Right cardiac atrium (tissue), 5 donors: ENCODE data around the gene CDRT4. TPM values are rescaled to one million over a fixed set of nuclear protein-coding genes. Genes with fewer than 3 reads are reported as not detected.
A peak's percentile ranks its signal among the peaks of the same experiment; 100 is the strongest.

Source experiments
- ATAC-seq, 2 donors: fragments of 200-7000 bp; cut with Tn5 transposase; one replicate each; pipeline versions ENCODE4 v1.8.0 to v1.9.1; 2020; ENCODE audit warnings: moderate library complexity in 2 of 2, mild to moderate bottlenecking in 1 of 2
- DNase-seq, 3 donors: peaks; one replicate each; pipeline ENCODE4 v3.0.0-alpha.2; 2020
- H3K27ac ChIP-seq: one replicate; pipeline ENCODE4 v1.5.1; 2013; ENCODE audit warnings: mild to moderate bottlenecking, low read length, control low read depth, moderate library complexity
- H3K27me3 ChIP-seq: one replicate; pipeline ENCODE4 v1.6.1; 2013; ENCODE audit not compliant: control insufficient read depth, insufficient read depth
- H3K4me1 ChIP-seq: one replicate; pipeline ENCODE4 v1.6.1; 2013; ENCODE audit warnings: low read length; ENCODE audit not compliant: control insufficient read depth, insufficient read depth
- H3K4me3 ChIP-seq: one replicate; pipeline ENCODE4 v1.5.1; 2013; ENCODE audit warnings: low read length, control low read depth
- H3K9me3 ChIP-seq: one replicate; pipeline ENCODE4 v1.6.1; 2013; ENCODE audit warnings: low read length; ENCODE audit not compliant: control insufficient read depth
- WGBS: extraction: QIAGEN DNeasy Blood & Tissue Kit; methylation state at CpG from one replicate; pipeline ENCODE4 v1.1.7; 2013; 5-methylcytosine and 5-hydroxymethylcytosine counted together
- intact Hi-C, 4 donors: fragments of 100-400 bp; cut with DNase I; formaldehyde crosslinking; loops; one replicate each; pipeline versions ENCODE4 v1.11.0 to v1.14.0; 2022 to 2023
- polyA plus RNA-seq: library from polyadenylated mRNA; stranded (reverse); fragments of 200-250 nt; gene quantifications from one replicate; pipeline ENCODE4 v1.2.3, GENCODE V29; 2013
- total RNA-seq, 4 donors: library from RNA; stranded (reverse); fragmentation: NEBNext Ultra II Directional; extraction: Animal tissue kit (Norgen Biotek cat#: 25700); gene quantifications; one replicate each; pipeline ENCODE4 v1.2.1, GENCODE V29; 2021
- donor health status: healthy with polysubstance abuse.
- donor health status: DM: no; HTN: yes; CAD: no.
- donor health status: DM: no; HTN: no; CAD: no.
- donor health status: DM: no; HTN: yes; CAD: no; lungs with severe emphysema.
- donor health status: DM: yes; HTN: yes; CAD: no.

Gene CDRT4
- total and polyA plus RNA-seq, 5 donors = 1.4 to 3.6 (median 2.6) TPM

GRCh38 chr17:15456972-15457722 lies 10.3 kb downstream of the CDRT4 start:
- Histone ChIP-seq H3K4me1 (peaks cover 13% of the 10 kb centered on the region), H3K9me3 (no peaks in the 10 kb centered on the region), H3K4me3 (no peak overlapping the region), H3K27me3 (no peaks in the 10 kb centered on the region), H3K27ac (peak overlapping the region; percentile 76)
- peak; percentile 61 to 88 (median 85) for DNase-seq
- WGBS = 42% methylated on average over 16 of the region's 16 CpGs
- peak; percentile 76 to 78 for ATAC-seq
- intact Hi-C loops = no loop called here

- intact Hi-C loops = no loop called here
- 75% methylated on average over 6 of the region's 6 CpGs for WGBS
- peak in 1 of 3 donors; percentile 61 for DNase-seq
- Histone ChIP-seq H3K27me3 (no peaks in the 10 kb centered on the region), H3K9me3 (no peaks in the 10 kb centered on the region), H3K4me3 (no peak overlapping the region), H3K27ac (peak overlapping the region; percentile 76), H3K4me1 (peaks cover 13% of the 10 kb centered on the region)
- peak in 1 of 2 donors; percentile 36 for ATAC-seq
Measured at GRCh38 chr17:15456496-15456895, 10.9 kb downstream of the CDRT4 start.

GRCh38 chr17:15454346-15454745 lies 13.1 kb downstream of the CDRT4 start:
- Histone ChIP-seq H3K27me3 (no peaks in the 10 kb centered on the region), H3K27ac (no peak overlapping the region), H3K4me3 (no peak overlapping the region), H3K9me3 (no peaks in the 10 kb centered on the region), H3K4me1 (peaks cover 12% of the 10 kb centered on the region)
- intact Hi-C loops = no loop called here
- no peak for DNase-seq
- 92% methylated on average over 5 of the region's 5 CpGs for WGBS
- no peak for ATAC-seq

- Histone ChIP-seq H3K4me1 (peaks cover 14% of the 10 kb centered on the region), H3K9me3 (no peaks in the 10 kb centered on the region), H3K4me3 (no peak overlapping the region), H3K27ac (no peak overlapping the region), H3K27me3 (no peaks in the 10 kb centered on the region)
- DNase-seq = no peak
- 62% methylated on average over 3 of the region's 3 CpGs for WGBS
- no peak for ATAC-seq
- intact Hi-C loops = no loop called here
Measured at GRCh38 chr17:15453782-15454181, 13.6 kb downstream of the CDRT4 start.

- DNase-seq (no peak), ATAC-seq (no peak)
- intact Hi-C loops = no loop called here
- Histone ChIP-seq H3K27ac (no peak overlapping the region), H3K9me3 (no peaks in the 10 kb centered on the region), H3K27me3 (no peaks in the 10 kb centered on the region), H3K4me3 (no peak overlapping the region), H3K4me1 (peaks cover 19% of the 10 kb centered on the region)
- 68% methylated on average over 4 of the region's 4 CpGs for WGBS
Measured at GRCh38 chr17:15453246-15453645, 14.2 kb downstream of the CDRT4 start.

GRCh38 chr17:15452746-15453145 lies 14.7 kb downstream of the CDRT4 start:
- H3K4me1 ChIP-seq = peaks cover 19% of the 10 kb centered on the region
- H3K4me3 ChIP-seq = no peak overlapping the region
- DNase-seq = no peak
- H3K9me3 ChIP-seq = no peaks in the 10 kb centered on the region
- intact Hi-C loops = no loop called here
- no peak for ATAC-seq
- H3K27ac ChIP-seq = no peak overlapping the region
- no peaks in the 10 kb centered on the region for H3K27me3 ChIP-seq
- 45% methylated on average over 1 of the region's 1 CpG for WGBS

- Histone ChIP-seq H3K9me3 (no peaks in the 10 kb centered on the region), H3K27me3 (no peaks in the 10 kb centered on the region), H3K4me3 (no peak overlapping the region), H3K4me1 (peaks cover 16% of the 10 kb centered on the region), H3K27ac (no peak overlapping the region)
- WGBS = 74% methylated on average over 3 of the region's 3 CpGs
- ATAC-seq (no peak), DNase-seq (no peak)
- intact Hi-C loops = no loop called here
Measured at GRCh38 chr17:15451680-15452079, 15.7 kb downstream of the CDRT4 start.

GRCh38 chr17:15448580-15448956 lies 18.9 kb downstream of the CDRT4 start:
- peak in 1 of 2 donors; percentile 21 for ATAC-seq

GRCh38 chr17:15447928-15448579 lies 19.4 kb downstream of the CDRT4 start:
- no peak for DNase-seq
- peak overlapping the region; percentile 69 for H3K27ac ChIP-seq
- H3K9me3 ChIP-seq = no peaks in the 10 kb centered on the region
- no peak overlapping the region for H3K4me3 ChIP-seq
- WGBS = 57% methylated on average over 6 of the region's 6 CpGs
- intact Hi-C loops = loop anchor here in 2 of 4 donors (5.0 to 10.0 kb wide), 2 partner anchors 47 to 186 kb away; no protein-coding TSS in a partner anchor
- no peaks in the 10 kb centered on the region for H3K27me3 ChIP-seq
- peak; percentile 37 to 77 for ATAC-seq
- H3K4me1 ChIP-seq = peaks cover 12% of the 10 kb centered on the region

More at GRCh38 chr17:15448580-15448956, 18.9 kb downstream of the CDRT4 start:
- peak overlapping the region; percentile 69 for H3K27ac ChIP-seq
- H3K9me3 ChIP-seq = no peaks in the 10 kb centered on the region
- peaks cover 12% of the 10 kb centered on the region for H3K4me1 ChIP-seq
- H3K27me3 ChIP-seq = no peaks in the 10 kb centered on the region
- H3K4me3 ChIP-seq = no peak overlapping the region
- intact Hi-C loops = loop anchor here in 2 of 4 donors (5.0 to 10.0 kb wide), 2 partner anchors 46 to 186 kb away; no protein-coding TSS in a partner anchor
- WGBS = 91% methylated on average over 7 of the region's 7 CpGs
- no peak for DNase-seq

GRCh38 chr17:15446036-15446435 lies 21.4 kb downstream of the CDRT4 start:
- H3K4me1 ChIP-seq = peaks cover 12% of the 10 kb centered on the region
- intact Hi-C loops = loop anchor here in 2 of 4 donors (5.0 to 10.0 kb wide), 2 partner anchors 49 to 184 kb away; no protein-coding TSS in a partner anchor
- H3K27ac ChIP-seq = no peak overlapping the region
- WGBS = 83% methylated on average over 10 of the region's 10 CpGs
- no peak overlapping the region for H3K4me3 ChIP-seq
- ATAC-seq = no peak
- no peaks in the 10 kb centered on the region for H3K27me3 ChIP-seq
- DNase-seq = no peak
- no peaks in the 10 kb centered on the region for H3K9me3 ChIP-seq

GRCh38 chr17:15444805-15445204 lies 22.6 kb downstream of the CDRT4 start:
- Histone ChIP-seq H3K9me3 (no peaks in the 10 kb centered on the region), H3K27me3 (no peaks in the 10 kb centered on the region), H3K27ac (no peak overlapping the region), H3K4me1 (peaks cover 14% of the 10 kb centered on the region), H3K4me3 (no peak overlapping the region)
- intact Hi-C loops = loop anchor here in 2 of 4 donors (5.0 to 10.0 kb wide), 3 partner anchors 50 to 183 kb away; no protein-coding TSS in a partner anchor
- ATAC-seq = no peak
- WGBS = 52% methylated on average over 4 of the region's 4 CpGs
- DNase-seq = no peak
